ENCODE results near the gene ITPKC. TPM values are rescaled to one million over a fixed set of nuclear protein-coding genes. Genes with fewer than 3 reads are reported as not detected.

The ITPKC gene
- total RNA-seq, 1 experiment from 2014 or later = 11.4 TPM

GRCh38 chr19:40774916-40775631 lies 58.2 kb downstream of the ITPKC start, which contains the start of gene MIA (continued):
- TF ChIP-seq ELF1 (IDR thresholded peaks at IDR 0.05; ENCODE audit: borderline replicate concordance, low read depth) = no peak

DNA sequence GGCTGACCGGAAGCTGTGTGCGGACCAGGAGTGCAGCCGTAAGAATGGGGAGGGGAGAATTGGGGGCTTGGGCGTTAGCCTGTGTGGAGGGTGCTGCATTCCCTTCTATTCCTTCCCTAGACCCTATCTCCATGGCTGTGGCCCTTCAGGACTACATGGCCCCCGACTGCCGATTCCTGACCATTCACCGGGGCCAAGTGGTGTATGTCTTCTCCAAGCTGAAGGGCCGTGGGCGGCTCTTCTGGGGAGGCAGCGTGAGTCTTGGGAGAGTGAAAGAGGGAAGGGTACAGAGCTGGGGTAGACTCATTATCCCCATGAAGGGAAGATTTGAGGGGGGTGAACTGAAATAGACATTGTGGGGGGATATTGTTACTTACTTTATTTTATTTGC lies 58.7 kb downstream of the ITPKC start:
- H3K79me2 ChIP-seq (ENCODE audit: insufficient read depth, low read length) = no peaks in the 10 kb centered on the region
- ATAC-seq = no peak
- H3K4me3 ChIP-seq (replicated peaks in 1 of 2; ENCODE audit: low read depth in 1 of 2, low read length in 2 of 2) = no peak overlapping the region
- intact Hi-C loops (cut with micrococcal nuclease) = no loop called here
- no peaks in the 10 kb centered on the region for H3K9me3 ChIP-seq (ENCODE audit: control insufficient read depth in 1 of 2, insufficient read depth in 1 of 2, low read depth in 1 of 2, low read length in 2 of 2)
- H3K27ac ChIP-seq (ENCODE audit: low read depth, low read length) = no peak overlapping the region
- POLR2A ChIA-PET = interaction anchor here (1.4 to 3.1 kb wide), 2 partner anchors 23 to 24 kb away, joined by 3 to 24 read pairs; partner anchors contain the start of genes ACTMAP, EGLN2 and SNRPA
- no peaks in the 10 kb centered on the region for H4K20me1 ChIP-seq (ENCODE audit: insufficient read depth)
- CTCF ChIA-PET = no interaction called here
- H3K36me3 ChIP-seq (ENCODE audit: control insufficient read depth in 1 of 2, insufficient read depth in 2 of 2, low read length in 2 of 2) = no peaks in the 10 kb centered on the region
- RAD21 ChIA-PET (ENCODE audit: low non-redundant PET in 1 of 2, low total read pairs in 2 of 2, uncharacterized antibody in 2 of 2, unreplicated experiment in 2 of 2) = no interaction called here
- H3K9ac ChIP-seq (ENCODE audit: low read length) = no peak overlapping the region
- DNase-seq (ENCODE audit: low read depth, low spot score) = no peak
- H3K4me1 ChIP-seq (ENCODE audit: control insufficient read depth in 1 of 2, insufficient read depth in 2 of 2, low read length in 2 of 2) = peaks cover 15 to 34% of the 10 kb centered on the region in 2 experiments
- no peak overlapping the region for H3K4me2 ChIP-seq (ENCODE audit: low read length)
- TF ChIP-seq ELF1 (IDR thresholded peaks at IDR 0.05; ENCODE audit: borderline replicate concordance, low read depth) (no peak), POLR2AphosphoS5 (IDR thresholded peaks at IDR 0.05; ENCODE audit: low read depth, low read length) (no peak), FOSL1 (IDR thresholded peaks at IDR 0.05; ENCODE audit: low read depth) (no peak), CEBPB (IDR thresholded peaks at IDR 0.05; ENCODE audit: low read depth) (no peak), EGR1 (IDR thresholded peaks at IDR 0.05; ENCODE audit: low read depth) (no peak), ZFX (IDR thresholded peaks at IDR 0.05) (no peak), MAX (IDR thresholded peaks at IDR 0.05) (no peak), SIN3A (IDR thresholded peaks at IDR 0.05; ENCODE audit: low read depth) (no peak), SP1 (IDR thresholded peaks at IDR 0.05; ENCODE audit: low read depth) (no peak), YY1 (IDR thresholded peaks at IDR 0.05; ENCODE audit: extremely low read depth, insufficient replicate concordance, low read depth, low read length) (no peak), ZNF274 (IDR thresholded peaks at IDR 0.05; ENCODE audit: low read depth, low read length) (no peak)
- TF ChIP-seq, protein P1, sequence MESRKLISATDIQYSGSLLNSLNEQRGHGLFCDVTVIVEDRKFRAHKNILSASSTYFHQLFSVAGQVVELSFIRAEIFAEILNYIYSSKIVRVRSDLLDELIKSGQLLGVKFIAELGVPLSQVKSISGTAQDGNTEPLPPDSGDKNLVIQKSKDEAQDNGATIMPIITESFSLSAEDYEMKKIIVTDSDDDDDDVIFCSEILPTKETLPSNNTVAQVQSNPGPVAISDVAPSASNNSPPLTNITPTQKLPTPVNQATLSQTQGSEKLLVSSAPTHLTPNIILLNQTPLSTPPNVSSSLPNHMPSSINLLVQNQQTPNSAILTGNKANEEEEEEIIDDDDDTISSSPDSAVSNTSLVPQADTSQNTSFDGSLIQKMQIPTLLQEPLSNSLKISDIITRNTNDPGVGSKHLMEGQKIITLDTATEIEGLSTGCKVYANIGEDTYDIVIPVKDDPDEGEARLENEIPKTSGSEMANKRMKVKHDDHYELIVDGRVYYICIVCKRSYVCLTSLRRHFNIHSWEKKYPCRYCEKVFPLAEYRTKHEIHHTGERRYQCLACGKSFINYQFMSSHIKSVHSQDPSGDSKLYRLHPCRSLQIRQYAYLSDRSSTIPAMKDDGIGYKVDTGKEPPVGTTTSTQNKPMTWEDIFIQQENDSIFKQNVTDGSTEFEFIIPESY (IDR thresholded peaks at IDR 0.05; ENCODE audit: extremely low read depth, insufficient replicate concordance, low read length) = no peak
- TF ChIP-seq, protein P2, sequence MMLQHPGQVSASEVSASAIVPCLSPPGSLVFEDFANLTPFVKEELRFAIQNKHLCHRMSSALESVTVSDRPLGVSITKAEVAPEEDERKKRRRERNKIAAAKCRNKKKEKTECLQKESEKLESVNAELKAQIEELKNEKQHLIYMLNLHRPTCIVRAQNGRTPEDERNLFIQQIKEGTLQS (IDR thresholded peaks at IDR 0.05) = no peak
- TF ChIP-seq, protein P3, sequence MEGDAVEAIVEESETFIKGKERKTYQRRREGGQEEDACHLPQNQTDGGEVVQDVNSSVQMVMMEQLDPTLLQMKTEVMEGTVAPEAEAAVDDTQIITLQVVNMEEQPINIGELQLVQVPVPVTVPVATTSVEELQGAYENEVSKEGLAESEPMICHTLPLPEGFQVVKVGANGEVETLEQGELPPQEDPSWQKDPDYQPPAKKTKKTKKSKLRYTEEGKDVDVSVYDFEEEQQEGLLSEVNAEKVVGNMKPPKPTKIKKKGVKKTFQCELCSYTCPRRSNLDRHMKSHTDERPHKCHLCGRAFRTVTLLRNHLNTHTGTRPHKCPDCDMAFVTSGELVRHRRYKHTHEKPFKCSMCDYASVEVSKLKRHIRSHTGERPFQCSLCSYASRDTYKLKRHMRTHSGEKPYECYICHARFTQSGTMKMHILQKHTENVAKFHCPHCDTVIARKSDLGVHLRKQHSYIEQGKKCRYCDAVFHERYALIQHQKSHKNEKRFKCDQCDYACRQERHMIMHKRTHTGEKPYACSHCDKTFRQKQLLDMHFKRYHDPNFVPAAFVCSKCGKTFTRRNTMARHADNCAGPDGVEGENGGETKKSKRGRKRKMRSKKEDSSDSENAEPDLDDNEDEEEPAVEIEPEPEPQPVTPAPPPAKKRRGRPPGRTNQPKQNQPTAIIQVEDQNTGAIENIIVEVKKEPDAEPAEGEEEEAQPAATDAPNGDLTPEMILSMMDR (IDR thresholded peaks at IDR 0.05 in 2 of 3, conservative IDR thresholded peaks at IDR 0.05 in 1 of 3; ENCODE audit: borderline replicate concordance in 1 of 3, insufficient read depth in 1 of 3, low read depth in 2 of 3, low read length in 2 of 3) = no peak
- no TSS peak for BruUV-seq (replicated peaks)
- H3K27me3 ChIP-seq (ENCODE audit: insufficient read depth, low read length) = no peaks in the 10 kb centered on the region
- H3K9me2 ChIP-seq (ENCODE audit: insufficient read depth) = no peaks in the 10 kb centered on the region
- no peak overlapping the region for H2AFZ ChIP-seq (ENCODE audit: low read depth, low read length, poor library complexity, severe bottlenecking)
